ENCODE data around the gene PSAT1. TPM values are rescaled to one million over a fixed set of nuclear protein-coding genes. Genes with fewer than 3 reads are reported as not detected.
"Not testable (repeated sequence)": the region's sequence is repeated elsewhere in the genome, so short reads cannot be mapped to it uniquely, and the experiment has no call there.

The PSAT1 gene
- total RNA-seq, 1 experiment from 2014 or later: 315 TPM

- Histone ChIP-seq H3K4me2 (no peak overlapping the region), H3K27ac (no peak overlapping the region), H2AFZ (no peak overlapping the region), H3K9me2 (ENCODE audit: insufficient read depth) (no peaks in the 10 kb centered on the region), H4K20me1 (ENCODE audit: insufficient read depth) (no peaks in the 10 kb centered on the region), H3K27me3 (ENCODE audit: insufficient read depth, low read depth) (no peaks in the 10 kb centered on the region), H3F3A (ENCODE audit: insufficient read depth, low read depth) (no peaks in the 10 kb centered on the region), H3K4me3 (no peak overlapping the region), H3K4me1 (replicated peaks; ENCODE audit: insufficient read depth) (no peaks in the 10 kb centered on the region), H3K9me3 (ENCODE audit: insufficient read depth, low read depth) (no peaks in the 10 kb centered on the region), H3K79me2 (ENCODE audit: low read depth) (no peaks in the 10 kb centered on the region), H3K36me3 (ENCODE audit: low read depth) (no peaks in the 10 kb centered on the region)
- BruUV-seq (replicated peaks): no TSS peak
- intact Hi-C loops (cut with micrococcal nuclease; ENCODE audit: unreplicated experiment): no loop called here
- DNase-seq: peak in 1 of 2 experiments; percentile 21
- POLR2A ChIA-PET (ENCODE audit: unreplicated experiment): no interaction called here
- no peak for TF ChIP-seq CTCF (conservative IDR thresholded peaks at IDR 0.05)
- TF ChIP-seq EZH2 (IDR thresholded peaks at IDR 0.05; ENCODE audit: low read depth): no peak
- CTCF ChIA-PET: no interaction called here
These were observed 15.8 kb upstream of the PSAT1 start for GRCh38 chr9:78280982-78281668.

GRCh38 chr9:78284181-78284580, 12.7 kb upstream of the PSAT1 start:
- DNase-seq; H3K36me3 ChIP-seq (ENCODE audit: low read depth); H3K4me3 ChIP-seq; H3K9me3 ChIP-seq (ENCODE audit: insufficient read depth, low read depth); POLR2A ChIA-PET (ENCODE audit: unreplicated experiment); BruUV-seq (replicated peaks); H3K27ac ChIP-seq; H3F3A ChIP-seq (ENCODE audit: insufficient read depth, low read depth); H3K4me1 ChIP-seq (replicated peaks; ENCODE audit: insufficient read depth); intact Hi-C loops (cut with micrococcal nuclease; ENCODE audit: unreplicated experiment); H2AFZ ChIP-seq; H3K79me2 ChIP-seq (ENCODE audit: low read depth); H3K9me2 ChIP-seq (ENCODE audit: insufficient read depth); H3K27me3 ChIP-seq (ENCODE audit: insufficient read depth, low read depth); CTCF ChIA-PET; H4K20me1 ChIP-seq (ENCODE audit: insufficient read depth); H3K4me2 ChIP-seq: not testable (repeated sequence)

- no peak overlapping the region for H3K4me3 ChIP-seq
- no peak overlapping the region for H3K4me2 ChIP-seq
- TF ChIP-seq CTCF (conservative IDR thresholded peaks at IDR 0.05) (no peak), EZH2 (IDR thresholded peaks at IDR 0.05; ENCODE audit: low read depth) (no peak)
- no peaks in the 10 kb centered on the region for H3F3A ChIP-seq (ENCODE audit: insufficient read depth, low read depth)
- no peaks in the 10 kb centered on the region for H4K20me1 ChIP-seq (ENCODE audit: insufficient read depth)
- BruUV-seq (replicated peaks): no TSS peak
- H3K27me3 ChIP-seq (ENCODE audit: insufficient read depth, low read depth): no peaks in the 10 kb centered on the region
- no peaks in the 10 kb centered on the region for H3K9me3 ChIP-seq (ENCODE audit: insufficient read depth, low read depth)
- POLR2A ChIA-PET (ENCODE audit: unreplicated experiment): no interaction called here
- no peaks in the 10 kb centered on the region for H3K4me1 ChIP-seq (replicated peaks; ENCODE audit: insufficient read depth)
- H3K27ac ChIP-seq: no peak overlapping the region
- DNase-seq: no peak
- no peaks in the 10 kb centered on the region for H3K79me2 ChIP-seq (ENCODE audit: low read depth)
- no peaks in the 10 kb centered on the region for H3K9me2 ChIP-seq (ENCODE audit: insufficient read depth)
- no peak overlapping the region for H2AFZ ChIP-seq
- H3K36me3 ChIP-seq (ENCODE audit: low read depth): no peaks in the 10 kb centered on the region
- CTCF ChIA-PET: no interaction called here
- intact Hi-C loops (cut with micrococcal nuclease; ENCODE audit: unreplicated experiment): no loop called here
These were observed 10.8 kb upstream of the PSAT1 start for GRCh38 chr9:78286125-78286524.

- Histone ChIP-seq H3F3A (ENCODE audit: insufficient read depth, low read depth) (no peaks in the 10 kb centered on the region), H3K27me3 (ENCODE audit: insufficient read depth, low read depth) (no peaks in the 10 kb centered on the region), H3K79me2 (ENCODE audit: low read depth) (no peaks in the 10 kb centered on the region), H3K4me3 (no peak overlapping the region), H3K4me1 (replicated peaks; ENCODE audit: insufficient read depth) (no peaks in the 10 kb centered on the region), H4K20me1 (ENCODE audit: insufficient read depth) (no peaks in the 10 kb centered on the region), H3K4me2 (no peak overlapping the region), H3K27ac (no peak overlapping the region), H3K36me3 (ENCODE audit: low read depth) (no peaks in the 10 kb centered on the region), H3K9me2 (ENCODE audit: insufficient read depth) (no peaks in the 10 kb centered on the region), H3K9me3 (ENCODE audit: insufficient read depth, low read depth) (no peaks in the 10 kb centered on the region), H2AFZ (no peak overlapping the region)
- ChIA-PET POLR2A (ENCODE audit: unreplicated experiment) (no interaction called here), CTCF (no interaction called here)
- no TSS peak for BruUV-seq (replicated peaks)
- DNase-seq: no peak
- intact Hi-C loops (cut with micrococcal nuclease; ENCODE audit: unreplicated experiment): no loop called here
- no peak for TF ChIP-seq CTCF (conservative IDR thresholded peaks at IDR 0.05)
- TF ChIP-seq EZH2 (IDR thresholded peaks at IDR 0.05; ENCODE audit: low read depth): no peak
These were observed 10.0 kb upstream of the PSAT1 start for GRCh38 chr9:78286946-78287388.

All from PC-9 (cell line).